Heart right ventricle (tissue), 16 donors: Measurements from ENCODE around the gene CMTM1. TPM values are rescaled to one million over a fixed set of nuclear protein-coding genes. Genes with fewer than 3 reads are reported as not detected.
A peak's percentile ranks its signal among the peaks of the same experiment; 100 is the strongest.

Experiments used
- ATAC-seq, 8 donors: fragments of 200-7000 bp; cut with Tn5 transposase; one replicate each; pipeline ENCODE4 v1.9.1; 2020; ENCODE audit warnings: mild to moderate bottlenecking in 8 of 8, moderate library complexity in 8 of 8, moderate number of reproducible peaks in 1 of 8
- DNase-seq, 2 donors: peaks; one replicate each; pipeline ENCODE4 v3.0.0-alpha.2; 2020
- H3K27ac ChIP-seq, 10 donors: fragments of 200-600 bp; sonication (generic) in 2 of 10; one replicate each; pipeline versions ENCODE4 v1.5.0 to v1.8.0; 2020 to 2022; ENCODE audit warnings: mild to moderate bottlenecking in 3 of 10
- H3K27me3 ChIP-seq, 7 donors: fragments of 200-600 bp; one replicate each; pipeline ENCODE4 v1.8.0; 2021 to 2022; ENCODE audit warnings: mild to moderate bottlenecking in 2 of 7
- H3K36me3 ChIP-seq, 9 donors: fragments of 200-600 bp; sonication (generic) in 1 of 9; one replicate each; pipeline versions ENCODE4 v1.5.0 to v1.8.0; 2020 to 2022; ENCODE audit warnings: mild to moderate bottlenecking in 2 of 9
- H3K4me1 ChIP-seq, 9 donors: fragments of 200-600 bp; sonication (generic) in 1 of 9; one replicate each; pipeline versions ENCODE4 v1.5.0 to v1.8.0; 2020 to 2022; ENCODE audit warnings: mild to moderate bottlenecking in 4 of 9
- H3K4me3 ChIP-seq, 10 donors: fragments of 200-600 bp; sonication (generic) in 2 of 10; one replicate each; pipeline versions ENCODE4 v1.5.0 to v1.8.0; 2020 to 2022; ENCODE audit warnings: mild to moderate bottlenecking in 7 of 10, moderate library complexity in 2 of 10
- H3K9me3 ChIP-seq, 11 donors: fragments of 200-600 bp in 10 of 11; sonication (generic) in 2 of 11; one replicate each; pipeline versions ENCODE4 v1.5.0 to v1.8.0; 2013 to 2022; ENCODE audit warnings: mild to moderate bottlenecking in 2 of 11, control low read depth in 1 of 11, moderate library complexity in 1 of 11
- CTCF ChIP-seq, 9 donors: fragments of 200-600 bp; sonication (generic) in 2 of 9; IDR thresholded peaks; one replicate each; pipeline versions ENCODE4 v1.5.0 to v1.8.0; 2021 to 2022; ENCODE audit warnings: antibody characterized with exemption in 9 of 9, mild to moderate bottlenecking in 5 of 9, moderate library complexity in 1 of 9
- WGBS, 2 donors: extraction: QIAGEN DNeasy Blood & Tissue Kit; methylation state at CpG; one replicate each; pipeline ENCODE4 v1.1.7; 2013; ENCODE audit warnings: inconsistent platforms in 1 of 2; 5-methylcytosine and 5-hydroxymethylcytosine counted together
- intact Hi-C, 10 donors: fragments of 100-400 bp; cut with DNase I; formaldehyde crosslinking; loops; one replicate each; pipeline versions ENCODE4 v1.11.1 to v1.14.2; 2022
- polyA plus RNA-seq, 2 donors: library from polyadenylated mRNA; stranded (reverse); fragments of 200-250 nt; gene quantifications; one replicate each; pipeline ENCODE4 v1.2.3, GENCODE V29; 2013
- total RNA-seq, 10 donors: library from RNA; stranded (reverse); fragmentation: NEBNext Ultra II Directional in 3 of 10; extraction: Animal tissue kit (Norgen Biotek cat#: 25700) in 3 of 10; gene quantifications; one replicate each; pipeline versions ENCODE4 v1.2.1 to v1.2.4, GENCODE V29; 2021 to 2023
- donor health status: Arrhythmogenic right ventricular cardiomyopathy.
- donor health status: ischemic (EF 13 %, LVEDD 7.1; RV severe dilation, severe dysfunction).
- donor health status: healthy with polysubstance abuse.
- donor health status: DM: no; HTN: yes; CAD: no.
- donor health status: DM: no; HTN: no; CAD: no.
- donor health status: ischemic (EF 25% LVEDD 6.9; RV normal size, moderate dysfunction).
- donor health status: ischemic (EF 25% LVEDD 5.7; RV mildly dilated, moderate dysfunction).
- donor health status: healthy.
- donor health status: DM: yes; HTN: yes; CAD: no.
- donor health status: Ischemic cardiomyopathy.
- donor health status: ischemic (EF 35%, LVEDD 5.7; RV mildly dilated, moderate dysfunction).
- donor health status: nonischemic (EF 11% LVEDD 7.7; RV severe dilation, severe dysfunction).
- donor health status: DM: yes; HTN: yes; CAD: no.
- donor health status: PGD.
- donor health status: ischemic (EF 29% LVEDD 5.4; RV normal size, mild dysfunction).
- donor health status: nonischemic (EF 23%, LVEDD 6.1; RV moderate dilation, normal function).

Gene CMTM1
- total and polyA plus RNA-seq, 12 donors, result 0.19 to 2.1 (median 0.95) TPM; not detected in 1

- Histone ChIP-seq H3K36me3 (peaks cover 0 to 35% (median 4%) of the 10 kb centered on the region in 9 donors), H3K4me1 (peaks cover 17 to 99% (median 79%) of the 10 kb centered on the region in 9 donors), H3K9me3 (no peaks in the 10 kb centered on the region), H3K27me3 (no peaks in the 10 kb centered on the region), H3K27ac (peak overlapping the region in 7 of 10 donors; percentile 41 to 100 (median 97)), H3K4me3 (no peak overlapping the region)
- TF ChIP-seq CTCF (IDR thresholded peaks at IDR 0.05), result no peak
- WGBS, 2 donors, result 89 to 93% methylated on average over 5 of the region's 5 CpGs
- intact Hi-C loops, result loop anchor here in 1 of 10 donors (2.0 kb wide), 1 partner anchor 24 kb away; no protein-coding TSS in a partner anchor
- no peak for ATAC-seq
- no peak for DNase-seq
Observed at GRCh38 chr16:66521252-66521713, 45.0 kb upstream of the CMTM1 start.

GRCh38 chr16:66521951-66522771 is 44.1 kb upstream of the CMTM1 start:
- ATAC-seq (peak in 1 of 8 donors; percentile 6), DNase-seq (no peak)
- Histone ChIP-seq H3K4me1 (peaks cover 15 to 99% (median 74%) of the 10 kb centered on the region in 9 donors), H3K36me3 (peaks cover 0 to 44% (median 4%) of the 10 kb centered on the region in 9 donors), H3K27ac (peak overlapping the region in 6 of 10 donors; percentile 41 to 100 (median 98)), H3K4me3 (no peak overlapping the region), H3K27me3 (no peaks in the 10 kb centered on the region), H3K9me3 (no peaks in the 10 kb centered on the region)
- 85 to 88% methylated on average over 17 of the region's 17 CpGs for WGBS, 2 donors
- intact Hi-C loops, result loop anchor here in 1 of 10 donors (2.0 kb wide), 1 partner anchor 23 kb away; no protein-coding TSS in a partner anchor
- no peak for TF ChIP-seq CTCF (IDR thresholded peaks at IDR 0.05)

GRCh38 chr16:66522816-66523590 is 43.2 kb upstream of the CMTM1 start:
- Histone ChIP-seq H3K4me1 (peaks cover 12 to 93% (median 65%) of the 10 kb centered on the region in 9 donors), H3K36me3 (peaks cover 0 to 52% (median 6%) of the 10 kb centered on the region in 9 donors), H3K4me3 (no peak overlapping the region), H3K27ac (peak overlapping the region in 9 of 10 donors; percentile 25 to 100 (median 96)), H3K9me3 (no peaks in the 10 kb centered on the region), H3K27me3 (no peaks in the 10 kb centered on the region)
- DNase-seq (no peak), ATAC-seq (no peak)
- WGBS, 2 donors, result 78 to 83% methylated on average over 11 of the region's 11 CpGs
- TF ChIP-seq CTCF (IDR thresholded peaks at IDR 0.05), result no peak
- intact Hi-C loops, result no loop called here

GRCh38 chr16:66523861-66524354 is 42.3 kb upstream of the CMTM1 start:
- Histone ChIP-seq H3K27me3 (no peaks in the 10 kb centered on the region), H3K9me3 (no peaks in the 10 kb centered on the region), H3K4me1 (peaks cover 7 to 84% (median 58%) of the 10 kb centered on the region in 9 donors), H3K4me3 (no peak overlapping the region), H3K36me3 (peaks cover 0 to 61% (median 13%) of the 10 kb centered on the region in 9 donors), H3K27ac (peak overlapping the region in 8 of 10 donors; percentile 25 to 100 (median 80))
- no peak for TF ChIP-seq CTCF (IDR thresholded peaks at IDR 0.05)
- WGBS, 2 donors, result 64% methylated on average over 9 of the region's 9 CpGs
- ATAC-seq (peak in 4 of 8 donors; percentile 10 to 38 (median 14)), DNase-seq (no peak)
- intact Hi-C loops, result no loop called here
